SK-MEL-5 (cell line): ENCODE measurements around the gene RNPEPL1. TPM values are rescaled to one million over a fixed set of nuclear protein-coding genes. Genes with fewer than 3 reads are reported as not detected.

Source experiments
- DNase-seq: peaks from one replicate; pipeline ENCODE4 v3.0.0-alpha.2; 2016; ENCODE audit warnings: low read depth, low spot score
- in situ Hi-C: cut with HindIII; loops from 2 replicates; pipeline ENCODE4 v1.10.0; 2016; ENCODE audit warnings: low sequenced_read_pairs, high pct_unique_total_duplicates, low pct_unique_long_range_greater_than_20kb
- total RNA-seq: library from RNA; depleted of rRNA; stranded (reverse); fragments of >200 nt; shearing (Covaris generic); gene quantifications from 2 replicates; pipeline ENCODE4 v1.2.3, GENCODE V29; 2014

Gene RNPEPL1
- total RNA-seq, 1 experiment from 2014 or later, result 19.0 TPM

GRCh38 chr2:240572141-240573031, 4.1 kb downstream of the RNPEPL1 start:
- in situ Hi-C loops, result no loop called here

GRCh38 chr2:240573071-240573515, 4.8 kb downstream of the RNPEPL1 start:
- no peak for DNase-seq
- in situ Hi-C loops, result no loop called here

More at GRCh38 chr2:240572141-240573031, 4.1 kb downstream of the RNPEPL1 start:
- DNase-seq, result no peak

GRCh38 chr2:240573516-240574385, 5.5 kb downstream of the RNPEPL1 start:
- DNase-seq, result no peak
- in situ Hi-C loops, result no loop called here

- DNase-seq, result no peak
- in situ Hi-C loops, result no loop called here
Measured at GRCh38 chr2:240574386-240575100, 6.3 kb downstream of the RNPEPL1 start.

GRCh38 chr2:240575101-240575965, 7.0 kb downstream of the RNPEPL1 start:
- in situ Hi-C loops, result no loop called here
- no peak for DNase-seq

- DNase-seq, result no peak
- in situ Hi-C loops, result no loop called here
Measured at GRCh38 chr2:240576036-240576435, 7.8 kb downstream of the RNPEPL1 start.

- in situ Hi-C loops, result no loop called here
- no peak for DNase-seq
Measured at GRCh38 chr2:240576436-240577205, 8.3 kb downstream of the RNPEPL1 start.

- in situ Hi-C loops, result no loop called here
- DNase-seq, result no peak
Measured at GRCh38 chr2:240577281-240578109, 9.2 kb downstream of the RNPEPL1 start.

- no peak for DNase-seq
- in situ Hi-C loops, result no loop called here
Measured at GRCh38 chr2:240578110-240578450, 9.8 kb downstream of the RNPEPL1 start.

- DNase-seq, result no peak
- in situ Hi-C loops, result no loop called here
Measured at GRCh38 chr2:240578488-240578887, 10.2 kb downstream of the RNPEPL1 start.

- DNase-seq, result no peak
- in situ Hi-C loops, result no loop called here
Measured at GRCh38 chr2:240579071-240579762, 10.9 kb downstream of the RNPEPL1 start.

GRCh38 chr2:240579771-240580614, 11.7 kb downstream of the RNPEPL1 start:
- no peak for DNase-seq
- in situ Hi-C loops, result no loop called here

- DNase-seq, result peak; percentile 69
- in situ Hi-C loops, result no loop called here
Measured at GRCh38 chr2:240581811-240582210, 13.5 kb downstream of the RNPEPL1 start.

- no peak for DNase-seq
- in situ Hi-C loops, result no loop called here
Measured at GRCh38 chr2:240582781-240583180, 14.5 kb downstream of the RNPEPL1 start.
